HCT116 (cell line): Measurements from ENCODE around the gene CTLA4. TPM values are rescaled to one million over a fixed set of nuclear protein-coding genes. Genes with fewer than 3 reads are reported as not detected.

Experiments used
- ATAC-seq: fragments of 200-7000 bp; cut with Tn5 transposase; 2 replicates; pipeline ENCODE4 v1.9.1; 2020; ENCODE audit warnings: mild to moderate bottlenecking, moderate library complexity
- BruUV-seq: library from RNA; stranded (reverse); fragments of 400-500 nt; replicated peaks from 2 replicates; lab custom pipeline; 2021; lab: Mats Ljungman, UMichigan
- CTCF ChIA-PET: fragments of 300-600 bp; sonication (Branson Sonifier 250); formaldehyde crosslinking; loops from one replicate; lab custom pipeline; 2021; ENCODE audit warnings: antibody characterized with exemption; lab: Charles Lee
- POLR2A ChIA-PET: fragments of 300-600, 350-600 bp; sonication (Branson Sonifier 250); formaldehyde crosslinking; loops from one replicate; lab custom pipeline; 2021; ENCODE audit warnings: antibody characterized with exemption; lab: Charles Lee
- RAD21 ChIA-PET, 2 experiments: fragments of 300-600 bp; sonication (Branson Sonifier 250); formaldehyde crosslinking; loops; one replicate each; lab custom pipeline; 2023; ENCODE audit warnings: low total read pairs in 2 of 2; ENCODE audit not compliant: uncharacterized antibody in 2 of 2, unreplicated experiment in 2 of 2, low non-redundant PET in 1 of 2; lab: Charles Lee
- DNase-seq: peaks from one replicate; pipeline ENCODE4 v3.0.0-alpha.2; 2010; ENCODE audit warnings: low read depth, low spot score
- H2AFZ ChIP-seq: fragments of 200-600 bp; shearing (Covaris generic), sonication (generic); 2 replicates; pipeline ENCODE4 v1.6.1; 2017; ENCODE audit warnings: low read depth, mixed run types, mixed read lengths, antibody characterized with exemption, low read length; ENCODE audit not compliant: poor library complexity, severe bottlenecking
- H3K27ac ChIP-seq: 2 replicates; pipeline ENCODE4 v1.5.1; 2012; ENCODE audit warnings: low read depth, low read length
- H3K27me3 ChIP-seq: fragments of 200-600 bp; sonication (generic); 2 replicates; pipeline ENCODE4 v1.6.1; 2016; ENCODE audit warnings: mixed run types, low read length, mixed read lengths; ENCODE audit not compliant: insufficient read depth
- H3K36me3 ChIP-seq, 2 experiments: fragments of 200-500 bp in 1 of 2; fragments of 200-600 bp in 1 of 2; sonication (Bioruptor generic) in 1 of 2; sonication (generic) in 1 of 2; 2 replicates each; pipeline versions ENCODE4 v1.5.1 to v1.6.1; 2014 to 2016; ENCODE audit warnings: low read length in 2 of 2, inconsistent platforms in 1 of 2, mixed read lengths in 1 of 2, mixed run types in 1 of 2; ENCODE audit not compliant: insufficient read depth in 2 of 2, control insufficient read depth in 1 of 2
- H3K4me1 ChIP-seq, 2 experiments: fragments of 200-600 bp in 1 of 2; sonication (generic) in 1 of 2; 2 replicates each; pipeline versions ENCODE4 v1.5.1 to v1.6.1; 2012 to 2017; ENCODE audit warnings: low read length in 2 of 2, inconsistent platforms in 1 of 2, mild to moderate bottlenecking in 1 of 2, mixed read lengths in 1 of 2, mixed run types in 1 of 2, moderate library complexity in 1 of 2; ENCODE audit not compliant: insufficient read depth in 2 of 2, control insufficient read depth in 1 of 2
- H3K4me2 ChIP-seq: fragments of 200-600 bp; sonication (generic); 2 replicates; pipeline ENCODE4 v1.6.1; 2017; ENCODE audit warnings: mixed run types, low read length, mixed read lengths
- H3K4me3 ChIP-seq, 2 experiments: fragments of 200-600 bp in 1 of 2; sonication (generic) in 1 of 2; replicated peaks in 1 of 2; 2 replicates each; pipeline ENCODE4 v1.5.1; 2011 to 2016; ENCODE audit warnings: low read length in 2 of 2, control low read depth in 1 of 2, low read depth in 1 of 2, mild to moderate bottlenecking in 1 of 2, mixed read lengths in 1 of 2, mixed run types in 1 of 2
- H3K79me2 ChIP-seq: fragments of 200-600 bp; sonication (generic); 2 replicates; pipeline ENCODE4 v1.6.1; 2017; ENCODE audit warnings: mild to moderate bottlenecking, mixed run types, low read length, moderate library complexity, mixed read lengths; ENCODE audit not compliant: insufficient read depth
- H3K9ac ChIP-seq: fragments of 200-600 bp; sonication (generic); 2 replicates; pipeline ENCODE4 v1.6.1; 2016; ENCODE audit warnings: low read length, mixed read lengths
- H3K9me2 ChIP-seq: fragments of 200-600 bp; sonication (generic), shearing (Covaris generic); 2 replicates; pipeline ENCODE4 v1.6.1; 2017; ENCODE audit warnings: mixed run types, mild to moderate bottlenecking, moderate library complexity; ENCODE audit not compliant: insufficient read depth
- H3K9me3 ChIP-seq, 2 experiments: fragments of 200-500 bp in 1 of 2; fragments of 200-600 bp in 1 of 2; sonication (Bioruptor generic) in 1 of 2; sonication (generic) in 1 of 2; 2 replicates each; pipeline ENCODE4 v1.6.1; 2014 to 2017; ENCODE audit warnings: low read length in 2 of 2, mixed read lengths in 2 of 2, inconsistent platforms in 1 of 2, low read depth in 1 of 2, mild to moderate bottlenecking in 1 of 2, mixed run types in 1 of 2, moderate library complexity in 1 of 2; ENCODE audit not compliant: control insufficient read depth in 1 of 2, insufficient read depth in 1 of 2
- H4K20me1 ChIP-seq: fragments of 200-600 bp; sonication (generic), shearing (Covaris generic); 2 replicates; pipeline ENCODE4 v1.6.1; 2017; ENCODE audit warnings: mixed run types, mild to moderate bottlenecking, moderate library complexity; ENCODE audit not compliant: insufficient read depth
- ATF3 ChIP-seq: IDR thresholded peaks from 2 replicates; pipeline ENCODE4 v1.6.1; 2012
- CBX3 ChIP-seq: IDR thresholded peaks from 2 replicates; pipeline ENCODE4 v1.6.1; 2012; ENCODE audit warnings: low read depth
- CEBPB ChIP-seq: IDR thresholded peaks from 2 replicates; pipeline ENCODE4 v1.6.1; 2012; ENCODE audit warnings: low read depth
- CTCF ChIP-seq, 3 experiments: fragments of 200-600 bp in 1 of 3; sonication (generic) in 1 of 3; IDR thresholded peaks in 2 of 3; conservative IDR thresholded peaks in 1 of 3; 2 replicates each; pipeline ENCODE4 v1.5.1; 2012 to 2017; ENCODE audit warnings: low read depth in 2 of 3, low read length in 2 of 3, antibody characterized with exemption in 1 of 3, borderline replicate concordance in 1 of 3, control low read depth in 1 of 3, mild to moderate bottlenecking in 1 of 3, mixed read lengths in 1 of 3, mixed run types in 1 of 3, moderate library complexity in 1 of 3; ENCODE audit not compliant: insufficient read depth in 1 of 3
- EGR1 ChIP-seq: IDR thresholded peaks from 2 replicates; pipeline ENCODE4 v1.6.1; 2012; ENCODE audit warnings: low read depth
- ELF1 ChIP-seq: IDR thresholded peaks from 2 replicates; pipeline ENCODE4 v1.6.1; 2012; ENCODE audit warnings: low read depth, borderline replicate concordance
- EZH2 ChIP-seq: fragments of 200-600 bp; sonication (generic); IDR thresholded peaks from 2 replicates; pipeline ENCODE4 v1.6.1; 2017; ENCODE audit warnings: antibody characterized with exemption, mixed run types
- FOSL1 ChIP-seq: IDR thresholded peaks from 2 replicates; pipeline ENCODE4 v1.6.1; 2012; ENCODE audit warnings: low read depth
- JUND ChIP-seq: IDR thresholded peaks from 2 replicates; pipeline ENCODE4 v1.6.1; 2012
- MAX ChIP-seq: IDR thresholded peaks from 2 replicates; pipeline ENCODE4 v1.6.1; 2012
- POLR2A ChIP-seq: IDR thresholded peaks from 2 replicates; pipeline ENCODE4 v1.7.0; 2011; ENCODE audit warnings: borderline replicate concordance; ENCODE audit not compliant: insufficient read depth, insufficient read length; ENCODE audit errors: extremely low read depth
- POLR2AphosphoS5 ChIP-seq: IDR thresholded peaks from 2 replicates; pipeline ENCODE4 v1.6.1; 2011; ENCODE audit warnings: mild to moderate bottlenecking, low read depth, low read length, moderate library complexity
- RAD21 ChIP-seq: IDR thresholded peaks from 2 replicates; pipeline ENCODE4 v1.6.1; 2012; ENCODE audit warnings: low read depth, mild to moderate bottlenecking
- REST ChIP-seq: IDR thresholded peaks from 2 replicates; pipeline ENCODE4 v1.6.1; 2012; ENCODE audit warnings: low read depth
- SP1 ChIP-seq: IDR thresholded peaks from 2 replicates; pipeline ENCODE4 v1.6.1; 2012; ENCODE audit warnings: low read depth
- SRF ChIP-seq: IDR thresholded peaks from 2 replicates; pipeline ENCODE4 v1.6.1; 2012; ENCODE audit warnings: low read depth
- TCF7L2 ChIP-seq: IDR thresholded peaks from 2 replicates; pipeline ENCODE4 v1.7.0; 2011; ENCODE audit warnings: borderline replicate concordance, inconsistent platforms; ENCODE audit not compliant: insufficient read depth, insufficient read length; ENCODE audit errors: extremely low read depth
- ZBTB33 ChIP-seq: IDR thresholded peaks from 2 replicates; pipeline ENCODE4 v1.6.1; 2011; ENCODE audit warnings: mild to moderate bottlenecking, low read length, moderate library complexity; ENCODE audit not compliant: insufficient replicate concordance; ENCODE audit errors: extremely low read depth
- ZFX ChIP-seq: fragments of 450-650 bp; IDR thresholded peaks from 2 replicates; pipeline ENCODE4 v1.6.1; 2017
- ZNF274 ChIP-seq: fragments of 200-500 bp; sonication (Bioruptor generic); IDR thresholded peaks from 2 replicates; pipeline ENCODE4 v1.6.1; 2014; ENCODE audit warnings: mild to moderate bottlenecking, low read depth, low read length, inconsistent platforms
- intact Hi-C: fragments of 100-400 bp; cut with micrococcal nuclease; formaldehyde crosslinking; loops from 2 replicates; pipeline ENCODE4 v1.10.0; 2022
- total RNA-seq: library from RNA; stranded (reverse); gene quantifications from one replicate; pipeline ENCODE4 v1.2.1, GENCODE V29; 2021; ENCODE audit not compliant: unreplicated experiment

CTLA4 gene
- total RNA-seq, 1 experiment from 2014 or later = 0.37 TPM

GRCh38 chr2:203908066-203908796 is 40.7 kb downstream of the CTLA4 start:
- no TSS peak for BruUV-seq
- Histone ChIP-seq H3K4me3 (no peak overlapping the region), H3K9me2 (no peaks in the 10 kb centered on the region), H3K36me3 (no peaks in the 10 kb centered on the region), H3K27ac (no peak overlapping the region), H3K4me2 (no peak overlapping the region), H3K4me1 (no peaks in the 10 kb centered on the region), H2AFZ (no peak overlapping the region), H3K9me3 (no peaks in the 10 kb centered on the region), H3K79me2 (no peaks in the 10 kb centered on the region)
- POLR2A ChIA-PET = no interaction called here
- no peak for DNase-seq
- intact Hi-C loops = loop anchor here (2.0 kb wide), 1 partner anchor 1335 kb away; no protein-coding TSS in a partner anchor
- RAD21 ChIA-PET = no interaction called here
- CTCF ChIA-PET = no interaction called here
- TF ChIP-seq REST (no peak), ATF3 (no peak), JUND (no peak), EZH2 (no peak), RAD21 (no peak), POLR2A (no peak), ZNF274 (no peak), CEBPB (no peak), EGR1 (no peak), SP1 (no peak), FOSL1 (no peak), TCF7L2 (no peak), SRF (no peak), POLR2AphosphoS5 (no peak), MAX (no peak), ZFX (no peak), CTCF (IDR thresholded peaks at IDR 0.05 in 2 of 3, conservative IDR thresholded peaks at IDR 0.05 in 1 of 3; ENCODE audit: borderline replicate concordance in 1 of 3, insufficient read depth in 1 of 3, low read depth in 2 of 3, low read length in 2 of 3) (no peak), ZBTB33 (no peak), ELF1 (no peak), CBX3 (no peak)
- TF ChIP-seq, all 23 proteins: peak for 0
- no peaks in the 10 kb centered on the region for H4K20me1 ChIP-seq
- H3K9ac ChIP-seq = no peak overlapping the region
- no peaks in the 10 kb centered on the region for H3K27me3 ChIP-seq
- ATAC-seq = no peak
